Measurements from ENCODE around the gene VPS13A.

The VPS13A gene

GRCh38 chr9:77283991-77284390, 106.7 kb downstream of the VPS13A start:
- Histone ChIP-seq H3K4me1 (ENCODE audit: control insufficient read depth, insufficient read depth, low read length) (no peaks in the 10 kb centered on the region), H3K36me3 (ENCODE audit: control insufficient read depth in 2 of 2, insufficient read depth in 1 of 2, low read length in 2 of 2) (peaks cover 19 to 25% of the 10 kb centered on the region in 2 experiments), H3K27ac (ENCODE audit: extremely low read depth, low read depth, low read length) (no peak overlapping the region), H3K9me3 (ENCODE audit: control insufficient read depth, insufficient read depth, low read depth, low read length) (no peaks in the 10 kb centered on the region), H3K4me3 (ENCODE audit: low read depth, low read length) (no peak overlapping the region)
- ChIA-PET CTCF (interaction anchor here (1.5 kb wide), 1 partner anchor 8 kb away, joined by 5 read pairs; no protein-coding TSS in a partner anchor), POLR2A (no interaction called here)
- TF ChIP-seq ZNF629 (tag by site-specific recombination; IDR thresholded peaks at IDR 0.05) (no peak), ZNF391 (tag by site-specific recombination; IDR thresholded peaks at IDR 0.05; ENCODE audit: borderline replicate concordance, low read depth) (no peak), ZNF26 (tag by site-specific recombination; IDR thresholded peaks at IDR 0.05) (no peak), ZBTB17 (tag by site-specific recombination; IDR thresholded peaks at IDR 0.05) (no peak), ZNF670 (tag by site-specific recombination; IDR thresholded peaks at IDR 0.05; ENCODE audit: low read depth) (no peak), ZNF121 (tag by site-specific recombination; IDR thresholded peaks at IDR 0.05) (no peak), ZNF280D (tag by site-specific recombination; IDR thresholded peaks at IDR 0.05) (no peak), ZNF37A (tag by site-specific recombination; IDR thresholded peaks at IDR 0.05) (no peak), ZNF610 (tag by site-specific recombination; IDR thresholded peaks at IDR 0.05; ENCODE audit: borderline replicate concordance) (no peak), ZNF112 (tag by site-specific recombination; IDR thresholded peaks at IDR 0.05) (no peak), ZNF626 (tag by site-specific recombination; IDR thresholded peaks at IDR 0.05) (no peak)

- H3K9me3 ChIP-seq (ENCODE audit: control insufficient read depth, insufficient read depth, low read depth, low read length): no peaks in the 10 kb centered on the region
- H3K4me3 ChIP-seq (ENCODE audit: low read depth, low read length): no peak overlapping the region
- no peak overlapping the region for H3K27ac ChIP-seq (ENCODE audit: extremely low read depth, low read depth, low read length)
- ChIA-PET CTCF (no interaction called here), POLR2A (no interaction called here)
- no peaks in the 10 kb centered on the region for H3K4me1 ChIP-seq (ENCODE audit: control insufficient read depth, insufficient read depth, low read length)
- H3K36me3 ChIP-seq (ENCODE audit: control insufficient read depth in 2 of 2, insufficient read depth in 1 of 2, low read length in 2 of 2): peaks cover 19 to 25% of the 10 kb centered on the region in 2 experiments
- no peak for TF ChIP-seq ZNF24 (tag by site-specific recombination; IDR thresholded peaks at IDR 0.05)
- no peak for TF ChIP-seq REST (tag by site-specific recombination; IDR thresholded peaks at IDR 0.05)
- TF ChIP-seq ZNF266 (tag by site-specific recombination; IDR thresholded peaks at IDR 0.05; ENCODE audit: low read depth): no peak
- no peak for TF ChIP-seq ZNF837 (tag by site-specific recombination; IDR thresholded peaks at IDR 0.05)
- TF ChIP-seq KLF1 (tag by site-specific recombination; IDR thresholded peaks at IDR 0.05): no peak
- no peak for TF ChIP-seq FEZF1 (tag by site-specific recombination; IDR thresholded peaks at IDR 0.05)
- no peak for TF ChIP-seq ZNF302 (tag by site-specific recombination; IDR thresholded peaks at IDR 0.05; ENCODE audit: low read depth)
- TF ChIP-seq ZNF391 (tag by site-specific recombination; IDR thresholded peaks at IDR 0.05; ENCODE audit: borderline replicate concordance, low read depth): no peak
- no peak for TF ChIP-seq ZNF558 (tag by site-specific recombination; IDR thresholded peaks at IDR 0.05)
- no peak for TF ChIP-seq ZBTB26 (tag by site-specific recombination; optimal IDR thresholded peaks at IDR 0.05)
- no peak for TF ChIP-seq ZNF701 (tag by site-specific recombination; IDR thresholded peaks at IDR 0.05)
- TF ChIP-seq SP2 (tag by site-specific recombination; IDR thresholded peaks at IDR 0.05): no peak
These were observed 107.3 kb downstream of the VPS13A start for GRCh38 chr9:77284616-77285015.

All from HEK293 (cell line).